ENCODE measurements around the gene ST8SIA5. TPM values are rescaled to one million over a fixed set of nuclear protein-coding genes. Genes with fewer than 3 reads are reported as not detected.

The ST8SIA5 gene
- total and polyA plus RNA-seq, 4 donors: 0.08 to 0.42 (median 0.29) TPM; not detected in 1

- Histone ChIP-seq H3K9me3 (ENCODE audit: control insufficient read depth, low read length) (no peaks in the 10 kb centered on the region), H3K36me3 (ENCODE audit: control insufficient read depth in 1 of 2, insufficient read depth in 2 of 2, low read length in 1 of 2) (no peaks in the 10 kb centered on the region), H3K27me3 (ENCODE audit: control insufficient read depth in 1 of 2, insufficient read depth in 2 of 2, low read length in 1 of 2) (no peaks in the 10 kb centered on the region), H3K27ac (ENCODE audit: low read depth in 1 of 2, low read length in 2 of 2) (no peak overlapping the region), H3K4me3 (ENCODE audit: low read length in 2 of 2) (no peak overlapping the region), H3K4me1 (ENCODE audit: control insufficient read depth in 1 of 2, insufficient read depth in 2 of 2, low read length in 2 of 2) (no peaks in the 10 kb centered on the region)
- 88 to 90% methylated on average over 2 of the region's 2 CpGs for WGBS, 2 donors
- intact Hi-C loops (cut with DNase I): no loop called here
- no peak for ATAC-seq (ENCODE audit: low FRiP score)
- no peak for DNase-seq
Observed at GRCh38 chr18:46693996-46694395, 62.9 kb downstream of the ST8SIA5 start.

GRCh38 chr18:46688853-46689525 lies 67.9 kb downstream of the ST8SIA5 start:
- Histone ChIP-seq H3K27ac (ENCODE audit: low read depth in 1 of 2, low read length in 2 of 2) (no peak overlapping the region), H3K27me3 (ENCODE audit: control insufficient read depth in 1 of 2, insufficient read depth in 2 of 2, low read length in 1 of 2) (no peaks in the 10 kb centered on the region), H3K4me1 (ENCODE audit: control insufficient read depth in 1 of 2, insufficient read depth in 2 of 2, low read length in 2 of 2) (no peaks in the 10 kb centered on the region), H3K36me3 (ENCODE audit: control insufficient read depth in 1 of 2, insufficient read depth in 2 of 2, low read length in 1 of 2) (no peaks in the 10 kb centered on the region), H3K4me3 (ENCODE audit: low read length in 2 of 2) (no peak overlapping the region), H3K9me3 (ENCODE audit: control insufficient read depth, low read length) (no peaks in the 10 kb centered on the region)
- intact Hi-C loops (cut with DNase I): no loop called here
- WGBS, 2 donors: 59 to 70% methylated on average over 11 to 12 of the region's 12 CpGs
- no peak for DNase-seq
- ATAC-seq (ENCODE audit: low FRiP score): peak; percentile 11

DNA sequence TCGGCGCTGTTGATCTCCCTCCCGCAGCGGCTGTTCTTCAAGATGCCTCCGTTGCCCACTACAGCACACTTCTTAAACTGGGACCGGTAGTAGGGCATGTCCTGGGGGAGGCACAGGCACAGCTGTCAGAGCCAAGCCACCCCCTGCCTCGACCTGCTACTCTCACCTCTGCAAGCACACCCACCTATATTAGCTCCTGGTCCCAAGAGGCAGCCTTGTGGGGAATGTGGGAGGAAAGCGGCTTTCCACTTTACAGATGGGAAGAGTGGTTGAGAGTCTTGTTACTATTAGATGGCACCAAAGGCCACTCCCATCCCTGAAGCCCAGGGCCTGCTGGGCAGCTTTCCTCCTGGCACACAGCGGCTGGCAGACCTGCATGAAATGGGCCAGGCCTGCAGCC lies 70.7 kb downstream of the ST8SIA5 start:
- intact Hi-C loops (cut with DNase I): no loop called here
- WGBS, 2 donors: 89 to 92% methylated on average over 9 of the region's 9 CpGs
- Histone ChIP-seq H3K36me3 (ENCODE audit: control insufficient read depth in 1 of 2, insufficient read depth in 2 of 2, low read length in 1 of 2) (no peaks in the 10 kb centered on the region), H3K9me3 (ENCODE audit: control insufficient read depth, low read length) (no peaks in the 10 kb centered on the region), H3K27me3 (ENCODE audit: control insufficient read depth in 1 of 2, insufficient read depth in 2 of 2, low read length in 1 of 2) (no peaks in the 10 kb centered on the region), H3K4me1 (ENCODE audit: control insufficient read depth in 1 of 2, insufficient read depth in 2 of 2, low read length in 2 of 2) (no peaks in the 10 kb centered on the region), H3K27ac (ENCODE audit: low read depth in 1 of 2, low read length in 2 of 2) (no peak overlapping the region), H3K4me3 (ENCODE audit: low read length in 2 of 2) (no peak overlapping the region)
- DNase-seq (no peak), ATAC-seq (ENCODE audit: low FRiP score) (no peak)

DNA sequence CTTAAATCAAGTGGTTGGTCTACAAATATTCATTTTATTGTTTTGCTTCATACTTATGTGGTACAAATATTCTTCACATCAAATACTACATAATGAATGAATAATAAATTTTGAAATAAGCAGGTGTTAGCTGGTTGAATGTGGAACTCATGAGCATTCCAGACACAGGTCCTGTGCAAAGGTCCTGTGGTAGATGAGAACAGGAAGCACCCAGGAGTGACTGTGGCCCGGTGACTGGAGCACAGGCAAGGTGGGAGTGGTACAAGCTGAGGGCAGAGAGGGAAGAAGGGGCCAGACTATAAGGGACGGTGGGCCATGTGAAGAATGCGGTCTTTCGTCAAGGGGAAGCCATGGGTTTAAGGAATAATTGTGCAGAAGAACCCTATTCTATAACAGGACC lies 73.6 kb downstream of the ST8SIA5 start:
- peaks cover 2% of the 10 kb centered on the region for H3K9me3 ChIP-seq (ENCODE audit: control insufficient read depth, low read length)
- 93 to 94% methylated on average over 4 of the region's 4 CpGs for WGBS, 2 donors
- H3K4me1 ChIP-seq (ENCODE audit: control insufficient read depth in 1 of 2, insufficient read depth in 2 of 2, low read length in 2 of 2): no peaks in the 10 kb centered on the region
- ATAC-seq (ENCODE audit: low FRiP score): no peak
- no peaks in the 10 kb centered on the region for H3K36me3 ChIP-seq (ENCODE audit: control insufficient read depth in 1 of 2, insufficient read depth in 2 of 2, low read length in 1 of 2)
- H3K4me3 ChIP-seq (ENCODE audit: low read length in 2 of 2): no peak overlapping the region
- H3K27ac ChIP-seq (ENCODE audit: low read depth in 1 of 2, low read length in 2 of 2): no peak overlapping the region
- intact Hi-C loops (cut with DNase I): no loop called here
- DNase-seq: no peak
- H3K27me3 ChIP-seq (ENCODE audit: control insufficient read depth in 1 of 2, insufficient read depth in 2 of 2, low read length in 1 of 2): no peaks in the 10 kb centered on the region

GRCh38 chr18:46680784-46681695 lies 75.8 kb downstream of the ST8SIA5 start:
- no peaks in the 10 kb centered on the region for H3K36me3 ChIP-seq (ENCODE audit: control insufficient read depth in 1 of 2, insufficient read depth in 2 of 2, low read length in 1 of 2)
- no peak overlapping the region for H3K27ac ChIP-seq (ENCODE audit: low read depth in 1 of 2, low read length in 2 of 2)
- ATAC-seq (ENCODE audit: low FRiP score) (no peak), DNase-seq (no peak)
- intact Hi-C loops (cut with DNase I): no loop called here
- no peaks in the 10 kb centered on the region for H3K27me3 ChIP-seq (ENCODE audit: control insufficient read depth in 1 of 2, insufficient read depth in 2 of 2, low read length in 1 of 2)
- WGBS, 2 donors: 71% methylated on average over 12 of the region's 12 CpGs
- H3K4me3 ChIP-seq (ENCODE audit: low read length in 2 of 2): no peak overlapping the region
- peaks cover 2% of the 10 kb centered on the region for H3K9me3 ChIP-seq (ENCODE audit: control insufficient read depth, low read length)
- H3K4me1 ChIP-seq (ENCODE audit: control insufficient read depth in 1 of 2, insufficient read depth in 2 of 2, low read length in 2 of 2): no peaks in the 10 kb centered on the region

DNA sequence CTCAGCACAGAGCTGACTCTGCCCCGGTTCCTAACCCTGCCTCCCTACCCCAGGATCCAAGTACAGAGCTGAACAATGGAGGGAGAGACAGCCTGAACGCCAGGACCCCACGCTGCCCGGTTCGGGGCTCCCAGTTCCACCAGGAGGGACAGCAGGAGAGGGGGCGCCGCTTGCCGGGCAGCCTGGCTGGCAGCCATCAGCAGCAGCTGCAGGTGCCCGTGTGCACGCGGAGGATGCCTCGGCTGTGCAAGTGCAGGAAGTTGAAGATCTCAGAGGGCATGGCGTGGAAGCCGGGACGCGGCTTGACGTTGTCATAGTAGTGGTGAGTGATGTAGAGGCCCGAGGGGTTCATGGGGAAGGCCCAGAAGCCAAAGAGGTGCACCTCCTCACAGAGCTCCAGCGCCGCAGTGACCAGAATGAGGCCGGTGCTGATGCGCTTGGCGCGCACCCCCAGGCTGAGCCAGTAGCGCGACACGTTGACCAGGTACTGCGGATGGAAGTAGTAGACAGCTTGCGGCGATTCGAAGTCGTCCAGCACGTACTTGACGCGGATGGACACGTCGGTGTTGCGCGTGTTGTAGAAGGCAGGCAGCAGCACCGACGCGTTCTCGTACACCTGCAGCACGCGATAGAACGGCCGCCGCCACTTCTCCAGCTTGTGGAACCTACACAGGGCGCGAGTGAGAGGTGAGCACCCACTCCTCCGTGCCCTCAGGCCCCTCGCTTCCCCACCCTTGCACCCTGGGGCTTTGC lies 76.8 kb downstream of the ST8SIA5 start:
- H3K9me3 ChIP-seq (ENCODE audit: control insufficient read depth, low read length): peaks cover 2% of the 10 kb centered on the region
- H3K4me3 ChIP-seq (ENCODE audit: low read length in 2 of 2): no peak overlapping the region
- DNase-seq (no peak), ATAC-seq (ENCODE audit: low FRiP score) (no peak)
- intact Hi-C loops (cut with DNase I): no loop called here
- no peaks in the 10 kb centered on the region for H3K4me1 ChIP-seq (ENCODE audit: control insufficient read depth in 1 of 2, insufficient read depth in 2 of 2, low read length in 2 of 2)
- no peak overlapping the region for H3K27ac ChIP-seq (ENCODE audit: low read depth in 1 of 2, low read length in 2 of 2)
- no peaks in the 10 kb centered on the region for H3K27me3 ChIP-seq (ENCODE audit: control insufficient read depth in 1 of 2, insufficient read depth in 2 of 2, low read length in 1 of 2)
- H3K36me3 ChIP-seq (ENCODE audit: control insufficient read depth in 1 of 2, insufficient read depth in 2 of 2, low read length in 1 of 2): no peaks in the 10 kb centered on the region
- 92 to 94% methylated on average over 52 of the region's 52 CpGs for WGBS, 2 donors

- H3K9me3 ChIP-seq (ENCODE audit: control insufficient read depth, low read length): peaks cover 2% of the 10 kb centered on the region
- H3K4me1 ChIP-seq (ENCODE audit: control insufficient read depth in 1 of 2, insufficient read depth in 2 of 2, low read length in 2 of 2): no peaks in the 10 kb centered on the region
- no peak overlapping the region for H3K4me3 ChIP-seq (ENCODE audit: low read length in 2 of 2)
- intact Hi-C loops (cut with DNase I): no loop called here
- no peaks in the 10 kb centered on the region for H3K36me3 ChIP-seq (ENCODE audit: control insufficient read depth in 1 of 2, insufficient read depth in 2 of 2, low read length in 1 of 2)
- ATAC-seq (ENCODE audit: low FRiP score) (no peak), DNase-seq (no peak)
- 81 to 84% methylated on average over 10 of the region's 10 CpGs for WGBS, 2 donors
- H3K27ac ChIP-seq (ENCODE audit: low read depth in 1 of 2, low read length in 2 of 2): no peak overlapping the region
- no peaks in the 10 kb centered on the region for H3K27me3 ChIP-seq (ENCODE audit: control insufficient read depth in 1 of 2, insufficient read depth in 2 of 2, low read length in 1 of 2)
Observed at GRCh38 chr18:46678785-46679399, 78.0 kb downstream of the ST8SIA5 start.

DNA sequence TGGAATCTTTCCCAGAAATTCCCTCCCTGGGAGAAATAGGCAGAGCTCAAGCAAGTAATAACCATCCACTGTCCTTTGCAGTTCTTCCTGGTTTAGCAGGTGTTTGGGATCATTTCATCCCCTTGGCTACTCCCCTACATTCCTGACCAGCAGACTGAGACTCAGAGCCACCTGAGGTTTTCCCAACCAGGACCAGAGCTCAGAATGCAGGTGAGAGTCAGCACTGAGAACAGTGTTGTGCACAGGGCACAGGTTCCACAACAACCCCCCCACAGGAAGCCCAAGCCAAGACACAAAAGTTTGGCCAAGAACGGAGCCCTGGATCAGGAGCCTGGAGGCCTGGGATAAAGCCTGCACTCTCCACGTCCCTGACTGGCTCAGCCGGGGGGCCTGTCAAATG lies 78.8 kb downstream of the ST8SIA5 start:
- no peaks in the 10 kb centered on the region for H3K27me3 ChIP-seq (ENCODE audit: control insufficient read depth in 1 of 2, insufficient read depth in 2 of 2, low read length in 1 of 2)
- 34 to 56% methylated on average over 3 of the region's 3 CpGs for WGBS, 2 donors
- ATAC-seq (ENCODE audit: low FRiP score) (no peak), DNase-seq (no peak)
- intact Hi-C loops (cut with DNase I): no loop called here
- H3K4me3 ChIP-seq (ENCODE audit: low read length in 2 of 2): no peak overlapping the region
- peaks cover 2% of the 10 kb centered on the region for H3K9me3 ChIP-seq (ENCODE audit: control insufficient read depth, low read length)
- no peak overlapping the region for H3K27ac ChIP-seq (ENCODE audit: low read depth in 1 of 2, low read length in 2 of 2)
- H3K36me3 ChIP-seq (ENCODE audit: control insufficient read depth in 1 of 2, insufficient read depth in 2 of 2, low read length in 1 of 2): no peaks in the 10 kb centered on the region
- no peaks in the 10 kb centered on the region for H3K4me1 ChIP-seq (ENCODE audit: control insufficient read depth in 1 of 2, insufficient read depth in 2 of 2, low read length in 2 of 2)

Measured in aorta (tissue), 5 donors.